ENCODE results near the gene STH.

The STH gene

GRCh38 chr17:46047856-46048255 lies 48.8 kb downstream of the STH start:
- Histone ChIP-seq H3K4me2 (no peak overlapping the region), H3K9ac (no peak overlapping the region), H3K36me3 (peaks cover 87 to 100% (median 99%) of the 10 kb centered on the region in 11 experiments), H4K20me1 (peaks cover 26 to 89% (median 54%) of the 10 kb centered on the region in 11 experiments; a peak in 18 of 22 replicates), H3K27me3 (no peaks in the 10 kb centered on the region), H3K4me3 (no peak overlapping the region), H3K4me1 (no peaks in the 10 kb centered on the region), H3K9me3 (replicated peaks in 1 of 11) (no peaks in the 10 kb centered on the region), H3K27ac (no peak overlapping the region)
- no peak for TF ChIP-seq Cebpa-rat (IDR thresholded peaks at IDR 0.05)
